Trophoblast cell (in vitro differentiated cells and primary cell): Measurements from ENCODE around the gene SCAPER.
A peak's percentile ranks its signal among the peaks of the same experiment; 100 is the strongest.

Experiments
- DNase-seq, 2 donors: peaks; one replicate each; pipeline ENCODE4 v3.0.0-alpha.2; 2016
- H2AFZ ChIP-seq: 2 replicates; pipeline ENCODE4 v1.6.1; 2013; ENCODE audit warnings: low read length, moderate library complexity, mild to moderate bottlenecking; ENCODE audit not compliant: insufficient read depth, poor library complexity
- H2AK5ac ChIP-seq: 2 replicates; pipeline ENCODE4 v1.6.1; 2013; ENCODE audit warnings: mild to moderate bottlenecking, low read length
- H2BK120ac ChIP-seq: 2 replicates; pipeline ENCODE4 v1.6.1; 2013; ENCODE audit warnings: low read length, mild to moderate bottlenecking, moderate library complexity; ENCODE audit not compliant: insufficient read depth, poor library complexity
- H2BK12ac ChIP-seq: 2 replicates; pipeline ENCODE4 v1.6.1; 2013; ENCODE audit warnings: mild to moderate bottlenecking, low read length, moderate library complexity
- H2BK5ac ChIP-seq: 2 replicates; pipeline ENCODE4 v1.6.1; 2013; ENCODE audit warnings: low read length, low read depth, moderate library complexity, mild to moderate bottlenecking; ENCODE audit not compliant: poor library complexity
- H3K14ac ChIP-seq: 2 replicates; pipeline ENCODE4 v1.6.1; 2013; ENCODE audit warnings: mild to moderate bottlenecking, low read length
- H3K18ac ChIP-seq: 2 replicates; pipeline ENCODE4 v1.6.1; 2013; ENCODE audit warnings: mild to moderate bottlenecking, low read length
- H3K23ac ChIP-seq: 2 replicates; pipeline ENCODE4 v1.6.1; 2013; ENCODE audit warnings: low read length
- H3K27ac ChIP-seq: 2 replicates; pipeline ENCODE4 v1.5.1; 2013; ENCODE audit warnings: low read depth, mild to moderate bottlenecking, inconsistent platforms, low read length, moderate library complexity
- H3K27me3 ChIP-seq: 2 replicates; pipeline ENCODE4 v1.6.1; 2013; ENCODE audit warnings: inconsistent platforms, mild to moderate bottlenecking, low read length, moderate library complexity; ENCODE audit not compliant: insufficient read depth
- H3K36me3 ChIP-seq, 2 experiments: 1 replicate in 1 of 2; 2 replicates in 1 of 2; pipeline ENCODE4 v1.6.1; 2013; ENCODE audit warnings: low read length in 2 of 2, mild to moderate bottlenecking in 2 of 2, moderate library complexity in 1 of 2; ENCODE audit not compliant: insufficient read depth in 2 of 2, control insufficient read depth in 1 of 2
- H3K4ac ChIP-seq: 2 replicates; pipeline ENCODE4 v1.6.1; 2013; ENCODE audit warnings: low read depth, mild to moderate bottlenecking, low read length, moderate library complexity
- H3K4me1 ChIP-seq, 2 experiments: 1 replicate in 1 of 2; 2 replicates in 1 of 2; pipeline ENCODE4 v1.6.1; 2013; ENCODE audit warnings: low read length in 2 of 2, mild to moderate bottlenecking in 2 of 2, moderate library complexity in 1 of 2; ENCODE audit not compliant: insufficient read depth in 2 of 2, control insufficient read depth in 1 of 2
- H3K4me2 ChIP-seq: 2 replicates; pipeline ENCODE4 v1.6.1; 2013; ENCODE audit warnings: inconsistent platforms, mild to moderate bottlenecking, low read length, moderate library complexity
- H3K4me3 ChIP-seq: 2 replicates; pipeline ENCODE4 v1.5.1; 2013; ENCODE audit warnings: mild to moderate bottlenecking, low read depth, low read length, inconsistent platforms
- H3K79me1 ChIP-seq: one replicate; pipeline ENCODE4 v1.6.1; 2013; ENCODE audit warnings: low read length
- H3K79me2 ChIP-seq: 2 replicates; pipeline ENCODE4 v1.6.1; 2013; ENCODE audit warnings: low read length, mild to moderate bottlenecking; ENCODE audit not compliant: control insufficient read depth, insufficient read depth, poor library complexity
- H3K9ac ChIP-seq: 2 replicates; pipeline ENCODE4 v1.6.1; 2013; ENCODE audit warnings: mild to moderate bottlenecking, low read length
- H3K9me3 ChIP-seq: 2 replicates; pipeline ENCODE4 v1.6.1; 2013; ENCODE audit warnings: low read depth, mild to moderate bottlenecking, control low read depth, inconsistent platforms, low read length; ENCODE audit not compliant: insufficient read depth
- H4K12ac ChIP-seq: 2 replicates; pipeline ENCODE4 v1.6.1; 2013; ENCODE audit warnings: low read depth, mild to moderate bottlenecking, low read length, moderate library complexity
- H4K8ac ChIP-seq: 2 replicates; pipeline ENCODE4 v1.6.1; 2013; ENCODE audit warnings: low read depth, mild to moderate bottlenecking, low read length, moderate library complexity
- H4K91ac ChIP-seq: one replicate; pipeline ENCODE4 v1.6.1; 2013; ENCODE audit warnings: low read depth, mild to moderate bottlenecking, low read length, moderate library complexity
- WGBS: extraction: QIAGEN DNeasy Blood & Tissue Kit; methylation state at CpG from one replicate; pipeline ENCODE4 v1.1.7; 2013; ENCODE audit warnings: missing lambda C conversion rate; ENCODE audit not compliant: insufficient read length, insufficient coverage; ENCODE audit errors: extremely low coverage; 5-methylcytosine and 5-hydroxymethylcytosine counted together

SCAPER gene

GRCh38 chr15:76386926-76387325 lies 518.2 kb downstream of the SCAPER start:
- no peak overlapping the region for H2BK12ac ChIP-seq
- H3K4me3 ChIP-seq, result no peak overlapping the region
- H3K4me2 ChIP-seq, result no peak overlapping the region
- H3K79me2 ChIP-seq, result no peaks in the 10 kb centered on the region
- no peak overlapping the region for H2AFZ ChIP-seq
- peaks cover 0 to 3% of the 10 kb centered on the region in 2 experiments for H3K4me1 ChIP-seq
- H3K4ac ChIP-seq, result no peak overlapping the region
- no peak overlapping the region for H2BK120ac ChIP-seq
- no peak overlapping the region for H3K9ac ChIP-seq
- no peak overlapping the region for H3K23ac ChIP-seq
- no peak overlapping the region for H3K14ac ChIP-seq
- DNase-seq, result peak; percentile 44 to 86
- no CpG with 5 or more reads among the region's 2 CpGs for WGBS
- H3K9me3 ChIP-seq, result no peaks in the 10 kb centered on the region
- no peak overlapping the region for H2AK5ac ChIP-seq
- no peaks in the 10 kb centered on the region for H3K79me1 ChIP-seq
- no peak overlapping the region for H4K91ac ChIP-seq
- no peak overlapping the region for H2BK5ac ChIP-seq
- H3K36me3 ChIP-seq, result no peaks in the 10 kb centered on the region
- H4K12ac ChIP-seq, result no peak overlapping the region
- H3K18ac ChIP-seq, result no peak overlapping the region
- no peaks in the 10 kb centered on the region for H3K27me3 ChIP-seq
- H3K27ac ChIP-seq, result no peak overlapping the region
- H4K8ac ChIP-seq, result no peak overlapping the region

- Histone ChIP-seq H3K79me2 (no peaks in the 10 kb centered on the region), H2AK5ac (no peak overlapping the region), H2BK120ac (no peak overlapping the region), H3K4me3 (no peak overlapping the region), H3K27me3 (no peaks in the 10 kb centered on the region), H4K12ac (no peak overlapping the region), H2BK5ac (no peak overlapping the region), H3K23ac (no peak overlapping the region), H3K4me2 (no peak overlapping the region), H2AFZ (no peak overlapping the region), H3K9ac (no peak overlapping the region), H3K14ac (no peak overlapping the region), H3K36me3 (no peaks in the 10 kb centered on the region), H3K4ac (no peak overlapping the region), H3K9me3 (no peaks in the 10 kb centered on the region), H3K27ac (no peak overlapping the region), H3K4me1 (peaks cover 0 to 3% of the 10 kb centered on the region in 2 experiments), H3K79me1 (no peaks in the 10 kb centered on the region), H4K8ac (no peak overlapping the region), H4K91ac (no peak overlapping the region), H3K18ac (no peak overlapping the region), H2BK12ac (no peak overlapping the region)
- WGBS, result no CpG with 5 or more reads among the region's 2 CpGs
- peak in 1 of 2 donors; percentile 34 for DNase-seq
These were observed 519.0 kb downstream of the SCAPER start for GRCh38 chr15:76386178-76386577.

GRCh38 chr15:76384409-76384808 lies 520.7 kb downstream of the SCAPER start:
- Histone ChIP-seq H3K27me3 (no peaks in the 10 kb centered on the region), H3K36me3 (no peaks in the 10 kb centered on the region), H3K9ac (no peak overlapping the region), H2BK5ac (no peak overlapping the region), H2BK12ac (no peak overlapping the region), H3K4me1 (no peaks in the 10 kb centered on the region), H3K27ac (no peak overlapping the region), H2BK120ac (no peak overlapping the region), H3K23ac (no peak overlapping the region), H2AFZ (no peak overlapping the region), H2AK5ac (no peak overlapping the region), H4K8ac (no peak overlapping the region), H3K9me3 (no peaks in the 10 kb centered on the region), H4K91ac (no peak overlapping the region), H3K79me2 (no peaks in the 10 kb centered on the region), H3K4me3 (no peak overlapping the region), H3K4ac (no peak overlapping the region), H3K14ac (no peak overlapping the region), H3K79me1 (no peaks in the 10 kb centered on the region), H4K12ac (no peak overlapping the region), H3K4me2 (no peak overlapping the region), H3K18ac (no peak overlapping the region)
- WGBS, result no CpG with 5 or more reads among the region's 2 CpGs
- DNase-seq, result no peak

GRCh38 chr15:76382987-76383728 lies 522.0 kb downstream of the SCAPER start:
- Histone ChIP-seq H3K36me3 (no peaks in the 10 kb centered on the region), H3K9ac (no peak overlapping the region), H2BK5ac (no peak overlapping the region), H4K8ac (no peak overlapping the region), H4K12ac (no peak overlapping the region), H3K4me2 (no peak overlapping the region), H3K9me3 (no peaks in the 10 kb centered on the region), H3K4me3 (no peak overlapping the region), H2AK5ac (no peak overlapping the region), H2AFZ (no peak overlapping the region), H3K27ac (no peak overlapping the region), H3K79me2 (no peaks in the 10 kb centered on the region), H3K18ac (no peak overlapping the region), H2BK12ac (no peak overlapping the region), H3K14ac (no peak overlapping the region), H2BK120ac (no peak overlapping the region), H3K27me3 (no peaks in the 10 kb centered on the region), H3K23ac (no peak overlapping the region), H3K4me1 (peaks cover 0 to 2% of the 10 kb centered on the region in 2 experiments), H3K4ac (no peak overlapping the region), H3K79me1 (no peaks in the 10 kb centered on the region), H4K91ac (no peak overlapping the region)
- WGBS, result no CpG with 5 or more reads among the region's 2 CpGs
- DNase-seq, result no peak
